ENCODE data around the gene STK25.

GRCh38 chr2:241458687-241459086 is 49.7 kb downstream of the STK25 start:
- TF ChIP-seq CTCF (IDR thresholded peaks at IDR 0.05) (no peak), POLR2A (IDR thresholded peaks at IDR 0.05) (no peak)

All from testis (tissue), 2 donors.